Measurements from ENCODE around the gene SYT2.
"Not testable (repeated sequence)": the region's sequence is repeated elsewhere in the genome, so short reads cannot be mapped to it uniquely, and the experiment has no call there.

The SYT2 gene

DNA sequence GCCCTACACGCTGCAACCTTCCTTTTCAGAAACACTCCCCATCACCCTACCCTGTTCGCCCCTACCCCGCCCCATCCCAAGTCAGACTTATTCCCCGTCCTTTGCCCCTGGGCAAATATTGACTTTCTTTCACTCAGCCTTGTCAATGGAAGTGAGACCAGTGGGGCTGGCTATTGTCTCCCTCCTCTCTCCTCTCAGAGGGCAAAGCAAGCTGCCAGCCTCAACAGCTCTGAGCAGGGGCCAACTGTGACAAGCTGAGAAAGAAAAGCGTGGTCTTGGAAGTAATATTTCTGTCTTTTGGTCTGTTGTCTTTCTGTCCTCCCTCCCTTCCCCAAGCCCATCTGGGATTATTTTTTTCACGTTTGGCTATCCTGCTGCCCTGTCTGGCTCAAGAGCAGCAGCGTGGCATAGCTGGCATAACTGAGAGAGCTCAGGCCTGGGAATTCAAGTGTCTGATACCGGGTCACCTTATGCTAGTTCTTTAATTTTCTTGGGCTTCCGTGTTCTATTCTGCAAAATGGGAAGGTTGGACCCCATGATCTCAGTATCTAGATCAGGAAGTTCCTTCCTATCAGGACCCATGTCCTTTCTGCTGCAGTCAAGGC lies 71.5 kb downstream of the SYT2 start:
- DNase-seq, result not testable (repeated sequence)

DNA sequence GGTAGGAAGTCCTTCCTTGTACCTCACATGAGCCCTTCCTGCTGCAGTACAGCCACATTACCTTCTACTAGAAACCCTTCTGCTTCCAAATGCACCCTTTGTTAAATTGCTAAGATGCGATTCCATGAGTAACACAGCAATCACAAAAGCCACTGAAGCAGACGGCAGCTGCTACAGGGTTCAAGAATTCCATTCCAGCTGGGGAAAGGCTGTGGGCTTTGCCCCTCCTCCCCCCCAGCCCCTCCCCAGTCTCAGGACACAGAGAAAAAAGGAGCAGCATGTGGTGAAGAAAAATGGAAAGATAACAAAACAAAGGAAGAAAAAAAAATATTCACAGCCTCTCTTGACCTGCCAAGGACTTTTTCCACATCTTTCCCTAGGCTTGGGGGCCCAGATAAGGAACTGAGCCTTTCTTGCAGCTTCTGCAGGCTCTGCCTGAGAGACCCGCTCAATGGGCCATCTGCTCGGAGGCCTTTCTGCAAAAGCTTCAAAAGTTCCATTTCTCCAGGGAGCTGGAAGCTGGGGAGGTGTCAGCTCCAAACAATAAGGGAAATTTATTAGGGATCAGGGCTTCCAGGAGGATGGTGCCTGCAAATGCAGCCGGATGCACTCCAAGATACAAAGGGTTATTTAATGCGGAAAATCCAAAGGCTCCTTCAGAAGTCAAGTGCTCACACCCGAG lies 72.1 kb downstream of the SYT2 start:
- DNase-seq, result no peak

DNA sequence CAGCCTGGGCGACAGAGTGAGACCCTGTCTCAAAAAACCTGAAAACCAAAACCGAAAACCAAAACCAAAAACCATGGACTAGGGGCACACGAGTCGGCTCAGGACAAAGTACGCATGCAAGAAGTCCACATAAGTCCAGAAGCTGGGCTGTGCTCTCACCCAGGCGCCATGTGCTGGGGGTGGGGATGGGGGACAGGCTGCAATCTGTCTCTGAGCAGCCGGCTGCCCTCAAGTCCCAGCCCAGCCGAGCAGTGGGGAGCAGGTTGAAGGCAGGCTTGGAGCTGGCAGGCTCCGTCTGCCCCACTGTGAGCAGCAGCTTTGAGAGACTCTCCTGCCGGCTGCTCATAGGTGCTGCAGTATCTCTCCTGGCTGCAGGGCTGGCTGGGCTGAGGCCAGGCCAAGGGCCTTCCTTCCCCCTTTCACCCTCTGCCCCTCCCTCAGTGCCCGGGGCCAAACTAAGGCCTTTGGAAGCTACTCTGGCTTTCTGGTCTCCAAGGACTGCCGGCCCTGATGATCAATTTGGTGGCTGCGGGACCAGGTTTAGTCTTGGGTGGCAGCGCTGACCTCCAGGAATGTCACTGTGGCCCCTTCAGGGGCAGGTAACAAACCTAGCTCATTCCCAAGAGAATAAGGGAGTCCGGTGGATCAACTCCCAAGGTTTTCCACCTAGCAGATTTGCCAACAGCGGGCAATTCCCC lies 72.8 kb downstream of the SYT2 start:
- DNase-seq, result not testable (repeated sequence)

GRCh38 chr1:202636171-202636570 lies 74.1 kb downstream of the SYT2 start:
- DNase-seq, result not testable (repeated sequence)

- DNase-seq, result no peak
Observed at GRCh38 chr1:202632241-202632640, 78.0 kb downstream of the SYT2 start.

DNA sequence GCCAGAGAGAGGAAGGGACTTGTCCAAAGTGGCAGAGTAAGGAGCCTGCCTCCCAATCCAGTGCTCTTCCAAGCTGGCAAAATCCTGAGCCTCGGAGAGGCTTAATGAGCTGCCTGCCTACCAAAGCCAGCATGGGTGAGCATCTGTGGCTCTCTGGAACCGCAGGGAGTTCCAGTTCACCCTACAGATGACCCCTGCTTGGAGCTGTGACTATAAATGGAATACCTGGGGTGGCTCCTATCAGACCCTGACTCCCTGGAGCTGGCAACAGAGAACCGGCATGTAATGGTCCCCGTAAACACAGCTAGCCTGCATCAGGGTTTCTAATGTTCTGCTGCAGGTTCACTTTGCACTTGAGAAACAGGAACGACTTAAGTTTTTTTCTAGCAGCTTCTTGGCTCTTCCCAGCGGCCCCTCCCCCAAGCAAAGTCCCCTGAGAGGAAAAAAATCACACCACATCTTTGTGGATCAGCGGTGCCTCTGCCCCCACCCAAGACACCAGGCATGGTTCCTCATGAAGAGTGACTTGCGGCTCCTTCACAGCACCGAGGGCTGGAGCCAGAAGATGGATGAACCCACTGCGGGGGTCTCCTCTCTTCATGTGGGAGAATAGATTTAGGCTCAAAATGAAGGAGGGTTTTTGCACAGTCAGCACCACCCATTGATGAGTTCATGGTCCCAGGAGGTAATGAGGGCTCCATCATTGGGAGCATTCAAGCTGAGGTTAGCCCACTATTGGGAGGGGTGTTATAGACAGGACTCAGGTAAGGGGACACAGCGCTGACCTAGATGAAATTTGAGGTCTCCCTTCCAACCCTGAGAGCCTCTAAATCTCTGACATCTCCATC lies 79.0 kb downstream of the SYT2 start:
- no peak for DNase-seq

GRCh38 chr1:202630541-202630940 lies 79.7 kb downstream of the SYT2 start:
- DNase-seq, result no peak

GRCh38 chr1:202630096-202630495 lies 80.2 kb downstream of the SYT2 start:
- DNase-seq, result not testable (repeated sequence)

- DNase-seq, result peak; percentile 72
Observed at GRCh38 chr1:202629257-202629811, 80.9 kb downstream of the SYT2 start.

- no peak for DNase-seq
Observed at GRCh38 chr1:202628646-202629215, 81.5 kb downstream of the SYT2 start.

GRCh38 chr1:202627841-202628565 lies 82.3 kb downstream of the SYT2 start:
- no peak for DNase-seq

DNA sequence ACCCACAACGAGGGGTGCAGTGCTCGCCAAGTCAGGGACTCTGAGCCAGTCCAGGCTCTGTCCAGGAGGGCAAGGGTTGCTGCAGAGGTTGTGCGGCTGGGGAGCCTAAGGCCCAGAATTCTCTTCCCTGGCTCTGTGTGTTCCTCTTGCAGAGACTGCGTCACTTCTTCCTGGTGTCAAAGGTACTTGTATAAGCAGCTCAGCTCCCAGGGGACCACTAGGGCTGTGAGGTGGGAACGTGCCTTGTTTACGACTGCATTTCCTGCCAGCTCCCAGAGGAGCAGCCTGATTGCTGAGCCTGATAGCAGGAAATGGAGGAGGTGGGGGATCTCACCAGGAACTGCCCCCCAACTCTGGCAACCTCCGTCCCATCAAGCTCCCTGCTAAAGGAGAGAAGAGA lies 83.2 kb downstream of the SYT2 start:
- not testable (repeated sequence) for DNase-seq

GRCh38 chr1:202625416-202626360 lies 84.6 kb downstream of the SYT2 start:
- DNase-seq, result peak; percentile 55 to 65

- no peak for DNase-seq
Observed at GRCh38 chr1:202624781-202625108, 85.5 kb downstream of the SYT2 start.

GRCh38 chr1:202624088-202624780 lies 86.0 kb downstream of the SYT2 start:
- no peak for DNase-seq

- DNase-seq, result not testable (repeated sequence)
Observed at GRCh38 chr1:202623476-202623875, 86.8 kb downstream of the SYT2 start.

GRCh38 chr1:202623075-202623474 lies 87.2 kb downstream of the SYT2 start:
- peak in 1 of 2 donors; percentile 40 for DNase-seq

DNA sequence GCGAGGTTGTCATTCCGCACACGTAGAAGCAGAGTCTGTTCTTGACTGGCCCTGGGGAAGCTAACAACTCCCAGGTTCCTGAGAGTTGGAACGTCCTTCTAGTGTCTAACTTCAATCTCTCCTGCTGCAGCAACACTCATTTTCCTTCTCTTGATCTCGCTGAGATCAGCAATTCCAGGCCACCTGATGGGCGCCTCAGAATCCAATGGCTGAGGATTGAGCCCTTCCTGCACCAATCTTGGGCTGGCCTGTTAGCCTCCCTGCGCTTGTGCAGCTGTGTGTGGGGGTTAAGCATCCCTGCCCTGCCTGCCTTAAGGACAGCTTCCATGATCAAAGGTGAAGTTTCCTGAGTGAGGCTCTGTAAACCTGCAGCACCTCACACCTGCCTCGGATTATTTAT lies 87.9 kb downstream of the SYT2 start:
- DNase-seq, result no peak

- no peak for DNase-seq
Observed at GRCh38 chr1:202621446-202621845, 88.8 kb downstream of the SYT2 start.

DNA sequence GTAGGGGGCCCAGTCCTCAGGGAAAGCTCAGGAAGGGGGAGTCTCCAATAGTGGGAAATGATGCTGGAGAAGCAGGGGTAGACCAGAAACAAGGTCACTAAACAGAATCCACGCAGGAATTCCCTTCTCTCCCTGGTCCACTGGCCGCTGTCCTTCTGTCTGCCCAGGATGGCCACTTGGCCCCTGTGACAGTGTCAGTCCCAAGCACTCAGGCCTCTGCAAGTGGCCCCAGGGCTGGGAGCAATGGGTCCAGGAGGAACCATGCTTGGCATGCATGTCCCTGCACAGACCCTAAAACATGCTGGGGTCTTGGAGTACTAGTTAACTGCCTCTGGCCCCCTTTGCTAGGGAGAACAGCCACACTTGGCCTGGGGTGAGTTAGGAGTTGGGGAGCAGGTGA lies 90.2 kb downstream of the SYT2 start:
- DNase-seq, result not testable (repeated sequence)
